Naive thymus-derived CD4-positive, alpha-beta T cell (primary cell): ENCODE measurements around the gene PMM1. TPM values are rescaled to one million over a fixed set of nuclear protein-coding genes. Genes with fewer than 3 reads are reported as not detected.
"Not testable (repeated sequence)": the region's sequence is repeated elsewhere in the genome, so short reads cannot be mapped to it uniquely, and the experiment has no call there.

ENCODE experiments used
- ATAC-seq: fragments of 150-1000 bp; cut with Tn5 transposase; 2 replicates; pipeline ENCODE4 v1.10.0; 2021; ENCODE audit warnings: mild to moderate bottlenecking, moderate library complexity
- CTCF ChIA-PET: fragments of 350-600 bp; sonication (Branson Sonifier 250); formaldehyde crosslinking; loops from one replicate; lab custom pipeline; 2021; ENCODE audit warnings: antibody characterized with exemption; lab: Charles Lee
- POLR2A ChIA-PET: fragments of 350-600 bp; sonication (Branson Sonifier 250); formaldehyde crosslinking; loops from one replicate; lab custom pipeline; 2021; ENCODE audit warnings: antibody characterized with exemption, inconsistent platforms; lab: Charles Lee
- DNase-seq, 9 donors: peaks; one replicate each; pipeline versions ENCODE4 v3.0.0 to v3.0.0-alpha.2; 2020 to 2022; ENCODE audit warnings: mixed read lengths in 1 of 9
- H3K27ac ChIP-seq: one replicate; pipeline ENCODE4 v1.7.0; 2013; ENCODE audit warnings: mild to moderate bottlenecking, low read depth, low read length, moderate library complexity
- H3K27me3 ChIP-seq, 2 donors: one replicate each; pipeline ENCODE4 v1.7.0; 2013; ENCODE audit warnings: low read length in 2 of 2, mild to moderate bottlenecking in 2 of 2, moderate library complexity in 2 of 2; ENCODE audit not compliant: control insufficient read depth in 2 of 2, insufficient read depth in 2 of 2
- H3K36me3 ChIP-seq, 3 experiments: 1 replicate in 2 of 3; 2 replicates in 1 of 3; pipeline ENCODE4 v1.7.0; 2013; ENCODE audit warnings: low read length in 3 of 3, mild to moderate bottlenecking in 3 of 3, moderate library complexity in 1 of 3; ENCODE audit not compliant: insufficient read depth in 3 of 3, control insufficient read depth in 2 of 3
- H3K4me1 ChIP-seq, 2 donors: one replicate each; pipeline ENCODE4 v1.7.0; 2013; ENCODE audit warnings: low read length in 2 of 2, mild to moderate bottlenecking in 2 of 2, moderate library complexity in 1 of 2; ENCODE audit not compliant: control insufficient read depth in 2 of 2, insufficient read depth in 2 of 2
- H3K4me3 ChIP-seq: 2 replicates; pipeline ENCODE4 v1.7.0; 2013; ENCODE audit warnings: mild to moderate bottlenecking, low read length
- H3K9me3 ChIP-seq, 3 experiments: 1 replicate in 2 of 3; 2 replicates in 1 of 3; pipeline ENCODE4 v1.7.0; 2013; ENCODE audit warnings: low read length in 3 of 3; ENCODE audit not compliant: control insufficient read depth in 2 of 3
- H3K27ac Mint-ChIP-seq, 9 donors: one replicate each; pipeline ENCODE4 v1.8.0; 2020 to 2022; ENCODE audit warnings: mixed read lengths in 9 of 9, mild to moderate bottlenecking in 8 of 9, moderate library complexity in 5 of 9, inconsistent platforms in 2 of 9
- H3K27me3 Mint-ChIP-seq, 5 donors: one replicate each; pipeline ENCODE4 v1.8.0; 2021 to 2022; ENCODE audit warnings: mixed read lengths in 5 of 5, mild to moderate bottlenecking in 1 of 5
- H3K36me3 Mint-ChIP-seq, 5 donors: one replicate each; pipeline ENCODE4 v1.8.0; 2020 to 2022; ENCODE audit warnings: mixed read lengths in 5 of 5, mild to moderate bottlenecking in 3 of 5, inconsistent platforms in 1 of 5
- H3K4me1 Mint-ChIP-seq, 7 donors: one replicate each; pipeline ENCODE4 v1.8.0; 2020 to 2022; ENCODE audit warnings: mixed read lengths in 7 of 7, mild to moderate bottlenecking in 3 of 7, inconsistent platforms in 1 of 7
- H3K4me3 Mint-ChIP-seq, 10 donors: one replicate each; pipeline ENCODE4 v1.8.0; 2020 to 2022; ENCODE audit warnings: mild to moderate bottlenecking in 10 of 10, mixed read lengths in 10 of 10, moderate library complexity in 6 of 10, inconsistent platforms in 2 of 10
- H3K9me3 Mint-ChIP-seq, 11 donors: one replicate each; pipeline ENCODE4 v1.8.0; 2020 to 2022; ENCODE audit warnings: mixed read lengths in 11 of 11, mild to moderate bottlenecking in 4 of 11, inconsistent platforms in 1 of 11, moderate library complexity in 1 of 11
- intact Hi-C, 2 donors: fragments of 100-400 bp; cut with micrococcal nuclease; formaldehyde crosslinking; loops; one replicate each; pipeline ENCODE4 v1.15.1; 2023
- polyA plus RNA-seq, 2 donors: library from polyadenylated mRNA; unstranded; fragments of 300-500 nt; fragmentation: Illumina TruSeq; gene quantifications; one replicate each; pipeline ENCODE4 v1.2.3, GENCODE V29; 2021
- total RNA-seq, 6 experiments: library from RNA in 5 of 6; stranded (reverse) in 5 of 6; gene quantifications; 1 replicate in 5 of 6; 2 replicates in 1 of 6; pipeline ENCODE4 v1.2.3 and lab custom pipeline; 2021 to 2026

Gene PMM1
- total and polyA plus RNA-seq, 7 experiments from 2014 or later, result 22.5 to 42.8 (median 30.0) TPM

DNA sequence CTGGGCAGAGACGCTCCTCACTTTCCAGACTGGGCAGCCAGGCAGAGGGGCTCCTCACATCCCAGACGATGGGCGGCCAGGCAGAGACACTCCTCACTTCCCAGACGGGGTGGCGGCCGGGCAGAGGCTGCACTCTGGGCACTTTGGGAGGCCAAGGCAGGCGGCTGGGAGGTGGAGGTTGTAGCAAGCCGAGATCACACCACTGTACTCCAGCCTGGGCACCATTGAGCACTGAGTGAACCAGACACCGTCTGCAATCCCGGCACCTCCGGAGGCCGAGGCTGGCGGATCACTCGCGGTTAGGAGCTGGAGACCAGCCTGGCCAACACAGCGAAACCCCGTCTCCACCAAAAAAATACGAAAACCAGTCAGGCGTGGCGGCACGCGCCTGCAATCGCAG is 42.0 kb upstream of the PMM1 start:
- H3K4me1 ChIP-seq, intact Hi-C loops, H3K27me3 ChIP-seq, DNase-seq, H3K9me3 Mint-ChIP-seq, H3K4me3 ChIP-seq, ATAC-seq, H3K27ac ChIP-seq, CTCF ChIA-PET, POLR2A ChIA-PET, H3K9me3 ChIP-seq, H3K27me3 Mint-ChIP-seq: not testable (repeated sequence)
- H3K4me1 Mint-ChIP-seq, result peaks cover 4 to 30% (median 17%) of the 10 kb centered on the region in 7 donors
- H3K36me3 Mint-ChIP-seq, result peaks cover 4 to 50% (median 24%) of the 10 kb centered on the region in 5 donors
- peaks cover 0 to 71% (median 33%) of the 10 kb centered on the region in 3 experiments for H3K36me3 ChIP-seq
- H3K4me3 Mint-ChIP-seq, result peak overlapping the region in 1 of 10 donors; percentile 28
- peak overlapping the region in 1 of 9 donors; percentile 12 for H3K27ac Mint-ChIP-seq

DNA sequence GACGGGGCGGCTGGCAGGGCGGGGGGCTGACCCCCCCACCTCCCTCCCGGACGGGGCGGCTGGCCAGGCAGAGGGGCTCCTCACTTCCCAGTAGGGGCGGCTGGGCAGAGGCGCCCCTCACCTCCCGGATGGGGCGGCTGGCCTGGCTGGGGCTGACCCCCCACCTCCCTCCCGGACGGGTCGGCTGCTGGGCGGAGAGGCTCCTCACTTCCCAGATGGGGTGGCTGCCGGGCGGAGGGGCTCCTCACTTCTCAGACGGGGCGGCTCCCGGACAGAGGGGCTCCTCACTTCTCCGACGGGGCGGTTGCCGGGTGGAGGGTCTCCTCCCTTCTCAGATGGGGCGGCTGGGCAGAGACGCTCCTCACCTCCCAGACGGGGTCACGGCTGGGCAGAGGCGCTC is 41.5 kb upstream of the PMM1 start:
- H3K27me3 Mint-ChIP-seq, intact Hi-C loops, H3K4me1 ChIP-seq, H3K27ac Mint-ChIP-seq, H3K9me3 Mint-ChIP-seq, CTCF ChIA-PET, H3K9me3 ChIP-seq, H3K4me3 Mint-ChIP-seq, DNase-seq, H3K27ac ChIP-seq, POLR2A ChIA-PET, ATAC-seq, H3K4me3 ChIP-seq, H3K27me3 ChIP-seq: not testable (repeated sequence)
- peaks cover 4 to 47% (median 24%) of the 10 kb centered on the region in 5 donors for H3K36me3 Mint-ChIP-seq
- H3K36me3 ChIP-seq, result peaks cover 0 to 68% (median 30%) of the 10 kb centered on the region in 3 experiments
- H3K4me1 Mint-ChIP-seq, result peaks cover 4 to 30% (median 17%) of the 10 kb centered on the region in 7 donors

GRCh38 chr22:41625577-41625976 is 35.9 kb upstream of the PMM1 start:
- no peak for DNase-seq
- no peak overlapping the region for H3K4me3 Mint-ChIP-seq
- CTCF ChIA-PET, result no interaction called here
- no peaks in the 10 kb centered on the region for H3K27me3 ChIP-seq
- H3K36me3 Mint-ChIP-seq, result peaks cover 4 to 38% (median 31%) of the 10 kb centered on the region in 5 donors
- H3K27ac Mint-ChIP-seq, result peak overlapping the region in 1 of 9 donors; percentile 56
- intact Hi-C loops, result no loop called here
- POLR2A ChIA-PET, result no interaction called here
- no peak overlapping the region for H3K27ac ChIP-seq
- peaks cover 17 to 47% (median 33%) of the 10 kb centered on the region in 7 donors for H3K4me1 Mint-ChIP-seq
- peaks cover 0 to 70% (median 23%) of the 10 kb centered on the region in 3 experiments for H3K36me3 ChIP-seq
- no peak overlapping the region for H3K4me3 ChIP-seq
- peaks cover 0 to 4% (median 0%) of the 10 kb centered on the region in 11 donors for H3K9me3 Mint-ChIP-seq
- no peaks in the 10 kb centered on the region for H3K9me3 ChIP-seq
- H3K27me3 Mint-ChIP-seq, result peaks cover 0 to 3% (median 0%) of the 10 kb centered on the region in 5 donors
- ATAC-seq, result no peak
- peaks cover 8 to 10% of the 10 kb centered on the region in 2 donors for H3K4me1 ChIP-seq

- peaks cover 0 to 14% (median 10%) of the 10 kb centered on the region in 5 donors for H3K36me3 Mint-ChIP-seq
- Histone ChIP-seq H3K4me1 (peaks cover 18 to 20% of the 10 kb centered on the region in 2 donors), H3K9me3 (no peaks in the 10 kb centered on the region), H3K27ac (peak overlapping the region; percentile 99), H3K4me3 (peak overlapping the region; percentile 99), H3K27me3 (no peaks in the 10 kb centered on the region), H3K36me3 (peaks cover 0 to 40% (median 1%) of the 10 kb centered on the region in 3 experiments)
- ChIA-PET POLR2A (interaction anchor here (0.9 to 3.7 kb wide), 6 partner anchors 13 to 210 kb away, joined by 4 to 30 read pairs (median 4); partner anchors contain the start of genes ACO2, CCDC134, PHF5A and PMM1), CTCF (no interaction called here)
- intact Hi-C loops, result loop anchor here (1.0 to 5.0 kb wide), 18 partner anchors 32 to 803 kb away; partner anchors contain the start of genes ACO2 (in 2 of the 2), POLR3H (in 2 of the 2), RANGAP1 (in 2 of the 2) and SNU13 (in 2 of the 2)
- H3K27ac Mint-ChIP-seq, result peak overlapping the region; percentile 95 to 100 (median 99)
- peak in 1 of 9 donors; percentile 13 for DNase-seq
- peak overlapping the region; percentile 93 to 99 (median 97) for H3K4me3 Mint-ChIP-seq
- H3K4me1 Mint-ChIP-seq, result peaks cover 22 to 59% (median 42%) of the 10 kb centered on the region in 7 donors
- peaks cover 0 to 3% (median 0%) of the 10 kb centered on the region in 5 donors for H3K27me3 Mint-ChIP-seq
- no peak for ATAC-seq
- H3K9me3 Mint-ChIP-seq, result peaks cover 0 to 2% (median 0%) of the 10 kb centered on the region in 11 donors
These were observed 32.2 kb upstream of the PMM1 start for GRCh38 chr22:41621911-41622179.

- DNase-seq, result peak; percentile 97 to 100 (median 99)
- Mint-ChIP-seq H3K27me3 (peaks cover 0 to 3% (median 0%) of the 10 kb centered on the region in 5 donors), H3K4me3 (peak within 1 kb of the TSS; percentile 93 to 99 (median 97)), H3K9me3 (peaks cover 0 to 2% (median 0%) of the 10 kb centered on the region in 11 donors), H3K4me1 (peaks cover 22 to 63% (median 44%) of the 10 kb centered on the region in 7 donors), H3K27ac (peak within 1 kb of the TSS; percentile 95 to 100 (median 99)), H3K36me3 (peaks cover 0 to 14% (median 8%) of the 10 kb centered on the region in 5 donors)
- intact Hi-C loops, result loop anchor here (1.0 to 5.0 kb wide), 18 partner anchors 31 to 802 kb away; partner anchors contain the start of genes ACO2 (in 2 of the 2), POLR3H (in 2 of the 2), RANGAP1 (in 2 of the 2) and SNU13 (in 2 of the 2)
- no peaks in the 10 kb centered on the region for H3K27me3 ChIP-seq
- H3K4me3 ChIP-seq, result peak within 1 kb of the TSS; percentile 99
- H3K4me1 ChIP-seq, result peaks cover 18 to 20% of the 10 kb centered on the region in 2 donors
- ChIA-PET POLR2A (interaction anchor here (0.7 to 3.7 kb wide), 13 partner anchors 10 to 209 kb away, joined by 3 to 30 read pairs (median 4); partner anchors contain the start of genes ACO2, CCDC134, PHF5A and PMM1), CTCF (interaction anchor here (1.5 kb wide), 1 partner anchor 218 kb away, joined by 3 read pairs; no protein-coding TSS in a partner anchor)
- peak within 1 kb of the TSS; percentile 99 for H3K27ac ChIP-seq
- peak; percentile 97 for ATAC-seq
- H3K36me3 ChIP-seq, result peaks cover 0 to 37% (median 0%) of the 10 kb centered on the region in 3 experiments
- H3K9me3 ChIP-seq, result no peaks in the 10 kb centered on the region
These were observed 31.7 kb upstream of the PMM1 start, which contains the start of gene XRCC6 for GRCh38 chr22:41621099-41621910. XRCC6 (plus strand) TSS chr22:41621295; CDS start chr22:41622005, 710 bp downstream.

DNA sequence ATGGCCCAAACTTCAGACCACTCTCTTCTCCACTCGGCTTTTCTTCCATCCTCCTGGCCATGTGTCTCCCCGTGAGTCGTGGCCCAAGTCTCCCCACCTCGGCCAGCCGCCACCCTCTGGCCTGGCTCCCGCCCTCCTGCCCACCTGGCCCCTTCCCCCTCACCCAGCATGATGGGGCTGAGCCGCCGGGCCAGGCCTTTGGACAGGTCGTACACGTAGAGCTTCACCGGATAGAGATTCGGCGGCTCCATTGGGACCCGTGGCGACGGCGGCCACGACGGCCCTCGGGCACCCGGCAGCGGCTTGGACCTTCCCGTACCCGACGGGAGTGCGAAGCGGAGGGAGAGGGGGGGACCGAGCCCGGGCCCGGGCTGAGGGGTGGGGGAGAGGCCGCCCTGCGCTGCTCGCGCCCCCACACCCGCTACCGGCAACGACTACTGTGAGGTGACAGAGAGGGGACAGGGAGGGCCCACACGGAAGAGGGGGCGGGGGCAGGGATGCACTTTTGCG is 31.0 kb upstream of the PMM1 start, which contains the start of gene DESI1:
Gene DESI1, minus strand, starts transcription at position 455 of the 510 bp plus-strand sequence. Its CDS starts 204 bp downstream, at position 251.
- Mint-ChIP-seq H3K9me3 (peaks cover 0 to 2% (median 0%) of the 10 kb centered on the region in 11 donors), H3K4me1 (peaks cover 22 to 64% (median 44%) of the 10 kb centered on the region in 7 donors), H3K4me3 (peak within 1 kb of the TSS; percentile 93 to 99 (median 97)), H3K27me3 (peaks cover 0 to 3% (median 0%) of the 10 kb centered on the region in 5 donors), H3K27ac (peak within 1 kb of the TSS; percentile 95 to 100 (median 99)), H3K36me3 (peaks cover 0 to 14% (median 8%) of the 10 kb centered on the region in 5 donors)
- ATAC-seq (peak; percentile 21), DNase-seq (peak in 1 of 9 donors; percentile 11)
- peaks cover 18 to 20% of the 10 kb centered on the region in 2 donors for H3K4me1 ChIP-seq
- H3K27me3 ChIP-seq, result no peaks in the 10 kb centered on the region
- intact Hi-C loops, result loop anchor here (1.0 to 5.0 kb wide), 18 partner anchors 30 to 801 kb away; partner anchors contain the start of genes ACO2 (in 2 of the 2), POLR3H (in 2 of the 2), RANGAP1 (in 2 of the 2) and SNU13 (in 2 of the 2)
- peaks cover 0 to 32% (median 0%) of the 10 kb centered on the region in 3 experiments for H3K36me3 ChIP-seq
- peak within 1 kb of the TSS; percentile 99 for H3K27ac ChIP-seq
- peak within 1 kb of the TSS; percentile 99 for H3K4me3 ChIP-seq
- no peaks in the 10 kb centered on the region for H3K9me3 ChIP-seq
- ChIA-PET CTCF (interaction anchor here (1.5 kb wide), 1 partner anchor 217 kb away, joined by 3 read pairs; no protein-coding TSS in a partner anchor), POLR2A (interaction anchor here (0.9 to 3.7 kb wide), 11 partner anchors 9 to 320 kb away, joined by 3 to 30 read pairs (median 4); partner anchors contain the start of genes CCDC134, PMM1, SNU13 and TOB2)
